ENCODE measurements around the gene UBE2M.

The UBE2M gene

DNA sequence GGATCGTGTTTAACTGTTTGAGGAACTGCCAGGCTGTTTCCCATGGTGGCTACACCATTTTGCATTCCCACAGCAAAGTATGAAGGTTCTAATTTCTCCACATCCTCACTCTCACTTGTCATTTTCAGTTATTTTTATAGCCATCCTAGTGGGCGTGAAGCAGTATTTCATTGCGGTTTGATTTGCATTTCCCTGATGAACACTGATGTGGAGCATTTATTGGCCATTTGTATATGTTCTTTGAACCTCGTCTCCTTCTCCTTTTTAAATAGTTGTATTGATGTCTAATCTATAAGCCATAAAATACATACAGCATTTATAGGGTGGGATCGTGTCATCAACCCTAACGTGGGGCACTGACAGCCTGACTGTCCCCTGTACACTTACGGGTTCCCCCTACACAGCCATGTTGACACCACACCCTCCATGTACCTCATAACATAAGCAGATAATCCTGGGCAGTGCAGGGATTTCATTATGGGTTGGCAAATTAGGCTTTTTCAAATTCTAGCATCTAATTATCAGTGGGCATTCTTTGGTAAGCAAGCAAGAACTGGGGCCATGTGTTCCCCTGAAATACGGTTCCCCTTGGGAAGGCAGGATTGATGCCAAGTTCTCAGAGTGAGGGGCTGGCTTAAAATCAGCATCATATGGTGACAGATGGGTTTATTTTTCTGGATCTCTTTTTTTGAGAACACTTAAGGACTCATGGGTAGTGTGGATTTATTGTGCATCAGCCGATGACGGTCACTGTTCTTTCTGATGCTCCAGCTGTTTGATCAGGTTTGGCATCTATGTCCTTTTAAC is 27.2 kb downstream of the UBE2M start:
- no peak overlapping the region for H3K4me3 ChIP-seq (replicated peaks; ENCODE audit: low read depth, low read length)
- TF ChIP-seq, protein P1, sequence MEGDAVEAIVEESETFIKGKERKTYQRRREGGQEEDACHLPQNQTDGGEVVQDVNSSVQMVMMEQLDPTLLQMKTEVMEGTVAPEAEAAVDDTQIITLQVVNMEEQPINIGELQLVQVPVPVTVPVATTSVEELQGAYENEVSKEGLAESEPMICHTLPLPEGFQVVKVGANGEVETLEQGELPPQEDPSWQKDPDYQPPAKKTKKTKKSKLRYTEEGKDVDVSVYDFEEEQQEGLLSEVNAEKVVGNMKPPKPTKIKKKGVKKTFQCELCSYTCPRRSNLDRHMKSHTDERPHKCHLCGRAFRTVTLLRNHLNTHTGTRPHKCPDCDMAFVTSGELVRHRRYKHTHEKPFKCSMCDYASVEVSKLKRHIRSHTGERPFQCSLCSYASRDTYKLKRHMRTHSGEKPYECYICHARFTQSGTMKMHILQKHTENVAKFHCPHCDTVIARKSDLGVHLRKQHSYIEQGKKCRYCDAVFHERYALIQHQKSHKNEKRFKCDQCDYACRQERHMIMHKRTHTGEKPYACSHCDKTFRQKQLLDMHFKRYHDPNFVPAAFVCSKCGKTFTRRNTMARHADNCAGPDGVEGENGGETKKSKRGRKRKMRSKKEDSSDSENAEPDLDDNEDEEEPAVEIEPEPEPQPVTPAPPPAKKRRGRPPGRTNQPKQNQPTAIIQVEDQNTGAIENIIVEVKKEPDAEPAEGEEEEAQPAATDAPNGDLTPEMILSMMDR (IDR thresholded peaks at IDR 0.05; ENCODE audit: low read depth, low read length, missing control alignments), result no peak
- DNase-seq (ENCODE audit: extremely low read depth, low read depth), result no peak

DNA sequence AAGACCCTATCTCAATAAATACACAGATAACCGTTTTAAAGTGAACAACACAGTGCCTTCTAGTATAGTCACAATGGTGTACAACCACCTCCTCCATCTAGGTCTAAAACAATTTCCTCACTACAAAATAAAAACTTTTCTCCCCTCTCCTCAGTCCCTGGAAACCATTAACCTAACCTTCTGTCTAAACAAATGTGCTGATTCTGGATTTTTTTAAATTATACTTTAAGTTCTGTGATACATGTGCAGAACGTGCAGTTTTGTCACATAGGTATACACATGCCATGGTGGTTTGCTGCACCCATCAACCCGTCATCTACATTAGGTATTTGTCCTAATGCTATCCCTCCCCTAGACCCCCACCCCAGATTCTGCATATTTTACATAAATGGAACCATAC is 29.0 kb downstream of the UBE2M start:
- TF ChIP-seq, protein P1 (IDR thresholded peaks at IDR 0.05; ENCODE audit: low read depth, low read length, missing control alignments), result no peak
- no peak for DNase-seq (ENCODE audit: extremely low read depth, low read depth)

DNA sequence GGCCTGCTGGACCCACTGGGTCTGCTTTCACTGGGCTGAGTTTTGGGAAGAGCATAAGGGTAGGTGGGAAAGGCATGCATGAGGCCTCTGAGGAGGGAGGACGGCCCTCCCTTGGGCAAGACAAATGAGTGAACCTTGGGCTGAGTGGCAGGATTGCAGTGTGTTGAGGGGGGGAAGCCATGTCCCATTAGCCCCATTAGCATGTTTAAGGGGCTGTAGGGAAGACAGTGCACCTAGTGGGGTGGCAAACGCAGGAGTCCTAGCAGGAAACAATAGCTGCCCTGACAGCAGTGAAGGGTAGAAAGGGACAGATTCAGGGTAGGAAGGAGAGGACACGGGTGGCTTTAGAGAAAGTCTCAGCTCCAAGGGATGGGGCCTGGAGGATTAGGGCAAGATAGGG is 35.7 kb downstream of the UBE2M start:
- no peak for DNase-seq (ENCODE audit: extremely low read depth, low read depth)
- TF ChIP-seq, protein P1 (IDR thresholded peaks at IDR 0.05; ENCODE audit: low read depth, low read length, missing control alignments), result no peak
- no peak overlapping the region for H3K4me3 ChIP-seq (replicated peaks; ENCODE audit: low read depth, low read length)

More for the DNA sequence above, 29.0 kb downstream of the UBE2M start:
- H3K4me3 ChIP-seq (replicated peaks; ENCODE audit: low read depth, low read length), result no peak overlapping the region

DNA sequence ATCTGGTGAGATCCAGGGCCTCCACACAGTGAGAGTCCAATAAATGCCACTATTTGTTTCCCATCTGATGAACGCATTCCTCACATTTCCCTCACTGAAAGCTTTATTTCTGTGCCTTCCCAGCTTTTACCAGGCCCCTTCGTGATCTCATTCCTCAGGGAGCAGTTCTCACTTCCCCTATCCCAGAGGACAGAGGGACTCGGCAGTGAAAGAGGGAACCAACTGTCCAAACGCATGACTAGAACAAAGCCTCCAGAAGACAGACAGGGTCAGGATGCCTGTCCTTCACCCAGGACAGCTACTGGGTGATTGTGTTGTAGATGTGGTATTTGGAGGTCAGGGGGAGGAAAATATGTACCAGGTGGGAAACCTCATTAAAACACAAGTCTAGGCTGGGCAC is 36.8 kb downstream of the UBE2M start:
- no peak overlapping the region for H3K4me3 ChIP-seq (replicated peaks; ENCODE audit: low read depth, low read length)
- TF ChIP-seq, protein P1 (IDR thresholded peaks at IDR 0.05; ENCODE audit: low read depth, low read length, missing control alignments), result no peak
- DNase-seq (ENCODE audit: extremely low read depth, low read depth), result no peak

DNA sequence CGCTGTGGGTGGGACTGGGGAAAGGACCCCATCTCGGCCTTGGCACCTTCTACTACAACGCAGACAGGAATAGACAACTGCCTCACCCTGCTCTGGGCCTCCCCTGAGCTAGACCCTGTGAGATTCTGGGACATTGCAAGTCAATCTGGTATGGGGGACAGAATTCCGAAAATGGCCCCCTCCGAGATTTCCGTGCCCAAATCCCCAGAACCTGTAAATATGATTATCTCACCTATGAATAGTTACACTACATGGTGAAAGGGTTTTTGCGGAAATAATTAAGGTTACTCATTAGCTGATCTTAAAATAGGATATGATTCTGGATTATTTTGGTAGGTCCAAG is 38.2 kb downstream of the UBE2M start:
- TF ChIP-seq, protein P1 (IDR thresholded peaks at IDR 0.05; ENCODE audit: low read depth, low read length, missing control alignments), result no peak
- DNase-seq (ENCODE audit: extremely low read depth, low read depth), result no peak
- H3K4me3 ChIP-seq (replicated peaks; ENCODE audit: low read depth, low read length), result peak overlapping the region; percentile 84

DNA sequence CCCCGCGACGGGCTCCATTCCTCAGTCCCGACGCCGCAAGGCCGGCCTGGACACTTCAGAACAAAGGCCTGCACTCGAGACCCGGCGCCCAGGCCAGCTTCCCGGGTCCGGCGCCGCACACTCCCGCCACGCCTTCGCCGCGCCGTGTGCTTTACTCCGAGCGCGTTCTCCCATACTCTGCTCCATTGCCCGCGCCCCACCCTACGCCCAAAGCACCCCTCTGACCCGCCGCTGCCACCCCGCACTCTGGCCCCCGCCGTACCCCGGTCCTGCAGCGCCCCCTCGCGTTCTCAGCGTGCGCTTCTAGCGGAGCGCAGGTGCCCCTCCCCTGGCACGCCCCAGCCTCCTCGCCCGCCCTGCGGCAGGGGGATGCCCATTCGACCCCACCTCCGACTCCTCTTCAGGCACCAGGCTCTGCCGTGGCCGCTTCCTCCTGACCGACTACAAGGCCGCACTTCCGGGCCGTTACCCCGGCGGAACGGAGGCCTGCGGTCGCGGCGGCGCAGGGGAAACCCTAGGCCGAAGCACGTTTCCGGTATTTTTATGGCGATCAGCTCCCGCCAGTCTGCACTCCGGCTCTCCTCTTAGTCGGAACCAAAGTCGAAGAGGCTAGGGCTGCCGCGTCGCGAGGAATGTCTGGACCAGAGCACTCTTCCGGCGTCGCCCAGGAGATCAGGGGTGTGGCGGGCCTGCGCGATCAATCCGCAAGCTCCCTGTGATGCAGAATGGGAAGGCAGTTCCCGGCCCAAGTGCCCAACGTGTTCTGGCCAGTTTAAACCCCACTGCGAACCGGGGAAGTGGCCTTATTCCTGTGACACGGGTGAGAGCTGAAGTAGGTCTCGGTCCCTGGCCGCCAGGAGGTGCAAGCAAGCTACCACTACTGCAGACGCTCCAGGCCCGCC is 38.8 kb downstream of the UBE2M start, which contains the start of gene ZBTB45:
ZBTB45 (minus strand) TSS at position 456 of the 902 bp plus-strand sequence. CDS start 2,137 bp downstream, outside the sequence.
- TF ChIP-seq, protein P1 (IDR thresholded peaks at IDR 0.05; ENCODE audit: low read depth, low read length, missing control alignments), result peak; percentile 67
- DNase-seq (ENCODE audit: extremely low read depth, low read depth), result peak; percentile 88
- peak within 1 kb of the TSS; percentile 84 for H3K4me3 ChIP-seq (replicated peaks; ENCODE audit: low read depth, low read length)

Data from HFF-Myc (cell line).